ENCODE data around the gene DCHS2.

DCHS2 gene

GRCh38 chr4:154304679-154305078 is 186.9 kb downstream of the DCHS2 start:
- Histone ChIP-seq H3K9me3 (no peaks in the 10 kb centered on the region), H3K4me1 (ENCODE audit: control insufficient read depth in 1 of 2, insufficient read depth in 1 of 2, low read depth in 1 of 2, low read length in 1 of 2) (no peaks in the 10 kb centered on the region), H3K27ac (no peak overlapping the region), H3K27me3 (no peaks in the 10 kb centered on the region), H3K4me3 (ENCODE audit: low read depth in 1 of 2, low read length in 1 of 2) (no peak overlapping the region), H3K36me3 (no peaks in the 10 kb centered on the region)
- TF ChIP-seq, protein P1, sequence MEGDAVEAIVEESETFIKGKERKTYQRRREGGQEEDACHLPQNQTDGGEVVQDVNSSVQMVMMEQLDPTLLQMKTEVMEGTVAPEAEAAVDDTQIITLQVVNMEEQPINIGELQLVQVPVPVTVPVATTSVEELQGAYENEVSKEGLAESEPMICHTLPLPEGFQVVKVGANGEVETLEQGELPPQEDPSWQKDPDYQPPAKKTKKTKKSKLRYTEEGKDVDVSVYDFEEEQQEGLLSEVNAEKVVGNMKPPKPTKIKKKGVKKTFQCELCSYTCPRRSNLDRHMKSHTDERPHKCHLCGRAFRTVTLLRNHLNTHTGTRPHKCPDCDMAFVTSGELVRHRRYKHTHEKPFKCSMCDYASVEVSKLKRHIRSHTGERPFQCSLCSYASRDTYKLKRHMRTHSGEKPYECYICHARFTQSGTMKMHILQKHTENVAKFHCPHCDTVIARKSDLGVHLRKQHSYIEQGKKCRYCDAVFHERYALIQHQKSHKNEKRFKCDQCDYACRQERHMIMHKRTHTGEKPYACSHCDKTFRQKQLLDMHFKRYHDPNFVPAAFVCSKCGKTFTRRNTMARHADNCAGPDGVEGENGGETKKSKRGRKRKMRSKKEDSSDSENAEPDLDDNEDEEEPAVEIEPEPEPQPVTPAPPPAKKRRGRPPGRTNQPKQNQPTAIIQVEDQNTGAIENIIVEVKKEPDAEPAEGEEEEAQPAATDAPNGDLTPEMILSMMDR (IDR thresholded peaks at IDR 0.05) = no peak

DNA sequence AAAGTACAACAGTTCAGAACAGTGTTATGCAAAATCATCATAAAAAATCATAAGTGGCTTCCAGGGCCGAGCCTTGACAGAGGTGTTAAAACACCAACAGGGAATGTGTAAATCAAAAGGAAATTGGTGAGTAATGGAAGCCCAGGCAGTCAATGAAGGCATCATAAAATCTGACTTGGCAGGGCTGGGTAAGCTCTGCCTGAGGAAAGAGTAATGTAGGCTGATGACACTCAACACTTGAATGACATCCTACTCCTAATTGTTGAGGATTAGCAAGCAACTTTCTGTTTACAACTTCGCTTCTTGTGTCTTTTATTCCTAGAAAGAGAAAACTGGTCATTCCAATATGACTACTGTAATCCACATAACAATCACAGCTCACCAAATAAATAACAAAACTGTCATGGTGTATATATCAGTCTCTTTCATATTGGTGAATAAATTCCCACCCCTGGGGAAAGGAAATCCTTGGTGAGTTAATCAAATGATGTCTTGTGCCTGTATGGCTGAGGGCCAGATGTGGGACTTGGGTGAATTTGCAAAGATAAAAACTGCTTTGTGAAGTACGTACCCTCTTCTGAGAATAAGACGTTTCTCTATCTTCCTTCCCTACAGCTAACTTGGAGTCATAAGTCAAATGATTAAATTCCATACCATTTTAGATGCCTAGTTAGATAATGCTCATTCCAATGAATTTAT is 196.8 kb downstream of the DCHS2 start:
- TF ChIP-seq, protein P1 (IDR thresholded peaks at IDR 0.05) = no peak
- Histone ChIP-seq H3K36me3 (no peaks in the 10 kb centered on the region), H3K27me3 (no peaks in the 10 kb centered on the region), H3K4me1 (ENCODE audit: control insufficient read depth in 1 of 2, insufficient read depth in 1 of 2, low read depth in 1 of 2, low read length in 1 of 2) (no peaks in the 10 kb centered on the region), H3K4me3 (ENCODE audit: low read depth in 1 of 2, low read length in 1 of 2) (no peak overlapping the region), H3K9me3 (no peaks in the 10 kb centered on the region), H3K27ac (no peak overlapping the region)

DNA sequence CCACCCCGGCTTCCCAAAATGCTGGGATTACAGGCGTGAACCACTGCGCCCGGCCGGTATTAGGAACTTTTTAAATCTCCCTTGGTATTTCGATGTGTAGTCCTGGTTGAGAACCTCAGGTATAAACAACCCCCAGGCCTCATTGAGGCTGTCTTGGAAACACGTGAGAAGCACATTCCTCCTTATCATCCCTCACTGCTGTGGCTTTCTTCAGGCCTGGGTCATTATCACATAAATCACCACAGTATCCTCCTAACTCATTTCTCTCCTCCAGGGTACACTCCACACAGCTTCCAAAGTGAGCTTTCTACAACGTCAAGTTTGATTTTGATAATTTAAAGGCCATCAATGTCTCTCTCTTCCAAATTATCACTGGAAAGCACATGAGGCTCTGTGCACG is 198.2 kb downstream of the DCHS2 start:
- Histone ChIP-seq H3K27me3 (no peaks in the 10 kb centered on the region), H3K4me3 (ENCODE audit: low read depth in 1 of 2, low read length in 1 of 2) (no peak overlapping the region), H3K9me3 (no peaks in the 10 kb centered on the region), H3K27ac (no peak overlapping the region), H3K4me1 (ENCODE audit: control insufficient read depth in 1 of 2, insufficient read depth in 1 of 2, low read depth in 1 of 2, low read length in 1 of 2) (no peaks in the 10 kb centered on the region), H3K36me3 (no peaks in the 10 kb centered on the region)
- TF ChIP-seq, protein P1 (IDR thresholded peaks at IDR 0.05) = no peak

- H3K27ac ChIP-seq = no peak overlapping the region
- no peaks in the 10 kb centered on the region for H3K4me1 ChIP-seq (ENCODE audit: control insufficient read depth in 1 of 2, insufficient read depth in 1 of 2, low read depth in 1 of 2, low read length in 1 of 2)
- H3K4me3 ChIP-seq (ENCODE audit: low read depth in 1 of 2, low read length in 1 of 2) = no peak overlapping the region
- H3K9me3 ChIP-seq = no peaks in the 10 kb centered on the region
- TF ChIP-seq, protein P1 (IDR thresholded peaks at IDR 0.05) = no peak
- H3K36me3 ChIP-seq = no peaks in the 10 kb centered on the region
- H3K27me3 ChIP-seq = no peaks in the 10 kb centered on the region
Measured at GRCh38 chr4:154292589-154292988, 199.0 kb downstream of the DCHS2 start.

- Histone ChIP-seq H3K4me3 (ENCODE audit: low read depth in 1 of 2, low read length in 1 of 2) (no peak overlapping the region), H3K27ac (no peak overlapping the region), H3K27me3 (no peaks in the 10 kb centered on the region), H3K36me3 (no peaks in the 10 kb centered on the region), H3K9me3 (no peaks in the 10 kb centered on the region), H3K4me1 (ENCODE audit: control insufficient read depth in 1 of 2, insufficient read depth in 1 of 2, low read depth in 1 of 2, low read length in 1 of 2) (no peaks in the 10 kb centered on the region)
- TF ChIP-seq, protein P1 (IDR thresholded peaks at IDR 0.05) = no peak
Measured at GRCh38 chr4:154277172-154277571, 214.4 kb downstream of the DCHS2 start.
